ENCODE measurements around the gene UNC45B.

The UNC45B gene

GRCh38 chr17:35166526-35166925, 18.9 kb downstream of the UNC45B start:
- Histone ChIP-seq H3K9ac (ENCODE audit: low read length) (no peak overlapping the region), H3K27me3 (replicated peaks; ENCODE audit: insufficient read depth, low read length) (no peaks in the 10 kb centered on the region), H3K4me2 (ENCODE audit: low read depth, low read length) (no peak overlapping the region), H3K4me3 (ENCODE audit: low read length) (no peak overlapping the region), H2AFZ (ENCODE audit: low read length) (no peak overlapping the region), H3K36me3 (replicated peaks; ENCODE audit: insufficient read depth, low read length) (no peaks in the 10 kb centered on the region), H3K9me3 (replicated peaks; ENCODE audit: insufficient read depth, low read length) (no peaks in the 10 kb centered on the region), H4K20me1 (ENCODE audit: insufficient read depth, low read length) (no peaks in the 10 kb centered on the region), H3K9me2 (replicated peaks; ENCODE audit: insufficient read depth, low read length) (no peaks in the 10 kb centered on the region), H3K27ac (ENCODE audit: low read length) (no peak overlapping the region), H3K4me1 (ENCODE audit: low read length) (no peaks in the 10 kb centered on the region), H3F3A (ENCODE audit: insufficient read depth, low read length) (no peaks in the 10 kb centered on the region), H3K79me2 (ENCODE audit: low read length) (no peaks in the 10 kb centered on the region)
- TF ChIP-seq EZH2phosphoT487 (IDR thresholded peaks at IDR 0.05; ENCODE audit: low read length) (no peak), EZH2 (optimal IDR thresholded peaks at IDR 0.05; ENCODE audit: low read depth, low read length) (no peak)
- TF ChIP-seq, protein P1, sequence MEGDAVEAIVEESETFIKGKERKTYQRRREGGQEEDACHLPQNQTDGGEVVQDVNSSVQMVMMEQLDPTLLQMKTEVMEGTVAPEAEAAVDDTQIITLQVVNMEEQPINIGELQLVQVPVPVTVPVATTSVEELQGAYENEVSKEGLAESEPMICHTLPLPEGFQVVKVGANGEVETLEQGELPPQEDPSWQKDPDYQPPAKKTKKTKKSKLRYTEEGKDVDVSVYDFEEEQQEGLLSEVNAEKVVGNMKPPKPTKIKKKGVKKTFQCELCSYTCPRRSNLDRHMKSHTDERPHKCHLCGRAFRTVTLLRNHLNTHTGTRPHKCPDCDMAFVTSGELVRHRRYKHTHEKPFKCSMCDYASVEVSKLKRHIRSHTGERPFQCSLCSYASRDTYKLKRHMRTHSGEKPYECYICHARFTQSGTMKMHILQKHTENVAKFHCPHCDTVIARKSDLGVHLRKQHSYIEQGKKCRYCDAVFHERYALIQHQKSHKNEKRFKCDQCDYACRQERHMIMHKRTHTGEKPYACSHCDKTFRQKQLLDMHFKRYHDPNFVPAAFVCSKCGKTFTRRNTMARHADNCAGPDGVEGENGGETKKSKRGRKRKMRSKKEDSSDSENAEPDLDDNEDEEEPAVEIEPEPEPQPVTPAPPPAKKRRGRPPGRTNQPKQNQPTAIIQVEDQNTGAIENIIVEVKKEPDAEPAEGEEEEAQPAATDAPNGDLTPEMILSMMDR (IDR thresholded peaks at IDR 0.05; ENCODE audit: low read length): no peak
- no peak for DNase-seq

DNA sequence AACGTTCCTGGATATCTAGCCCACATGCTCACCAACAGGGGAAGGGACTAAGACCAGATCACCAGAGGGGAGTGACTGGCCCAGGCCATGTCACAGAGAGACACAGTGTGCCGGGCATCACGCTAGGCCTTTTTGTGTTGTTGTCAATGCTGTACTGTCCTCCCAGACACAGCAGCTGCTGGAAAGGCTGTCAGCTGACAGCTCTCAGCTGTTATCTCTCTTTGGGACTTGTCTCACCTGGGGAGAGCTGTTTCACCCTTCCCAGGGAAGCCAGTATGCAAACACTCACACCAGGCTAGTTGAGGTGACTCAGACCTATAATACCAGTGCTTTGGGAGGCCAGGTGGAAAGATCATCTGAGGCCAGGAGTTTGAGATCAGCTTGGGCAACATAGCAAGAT, 19.4 kb downstream of the UNC45B start:
- no peak overlapping the region for H2AFZ ChIP-seq (ENCODE audit: low read length)
- H3K4me3 ChIP-seq (ENCODE audit: low read length): no peak overlapping the region
- H3K4me2 ChIP-seq (ENCODE audit: low read depth, low read length): no peak overlapping the region
- H3K9me2 ChIP-seq (replicated peaks; ENCODE audit: insufficient read depth, low read length): no peaks in the 10 kb centered on the region
- H3K36me3 ChIP-seq (replicated peaks; ENCODE audit: insufficient read depth, low read length): no peaks in the 10 kb centered on the region
- no peaks in the 10 kb centered on the region for H3F3A ChIP-seq (ENCODE audit: insufficient read depth, low read length)
- TF ChIP-seq EZH2phosphoT487 (IDR thresholded peaks at IDR 0.05; ENCODE audit: low read length) (no peak), EZH2 (optimal IDR thresholded peaks at IDR 0.05; ENCODE audit: low read depth, low read length) (no peak)
- TF ChIP-seq, protein P1 (IDR thresholded peaks at IDR 0.05; ENCODE audit: low read length): no peak
- H4K20me1 ChIP-seq (ENCODE audit: insufficient read depth, low read length): no peaks in the 10 kb centered on the region
- H3K79me2 ChIP-seq (ENCODE audit: low read length): no peaks in the 10 kb centered on the region
- no peak overlapping the region for H3K27ac ChIP-seq (ENCODE audit: low read length)
- no peak overlapping the region for H3K9ac ChIP-seq (ENCODE audit: low read length)
- H3K4me1 ChIP-seq (ENCODE audit: low read length): no peaks in the 10 kb centered on the region
- no peak for DNase-seq
- H3K27me3 ChIP-seq (replicated peaks; ENCODE audit: insufficient read depth, low read length): no peaks in the 10 kb centered on the region
- no peaks in the 10 kb centered on the region for H3K9me3 ChIP-seq (replicated peaks; ENCODE audit: insufficient read depth, low read length)

- no peaks in the 10 kb centered on the region for H3K36me3 ChIP-seq (replicated peaks; ENCODE audit: insufficient read depth, low read length)
- H2AFZ ChIP-seq (ENCODE audit: low read length): no peak overlapping the region
- H3K9me2 ChIP-seq (replicated peaks; ENCODE audit: insufficient read depth, low read length): no peaks in the 10 kb centered on the region
- no peak overlapping the region for H3K4me2 ChIP-seq (ENCODE audit: low read depth, low read length)
- H3K9ac ChIP-seq (ENCODE audit: low read length): no peak overlapping the region
- H3K27me3 ChIP-seq (replicated peaks; ENCODE audit: insufficient read depth, low read length): no peaks in the 10 kb centered on the region
- no peaks in the 10 kb centered on the region for H3K9me3 ChIP-seq (replicated peaks; ENCODE audit: insufficient read depth, low read length)
- H3K4me1 ChIP-seq (ENCODE audit: low read length): no peaks in the 10 kb centered on the region
- H3K4me3 ChIP-seq (ENCODE audit: low read length): no peak overlapping the region
- H4K20me1 ChIP-seq (ENCODE audit: insufficient read depth, low read length): no peaks in the 10 kb centered on the region
- H3K27ac ChIP-seq (ENCODE audit: low read length): no peak overlapping the region
- no peaks in the 10 kb centered on the region for H3K79me2 ChIP-seq (ENCODE audit: low read length)
- TF ChIP-seq, protein P1 (IDR thresholded peaks at IDR 0.05; ENCODE audit: low read length): no peak
- TF ChIP-seq EZH2phosphoT487 (IDR thresholded peaks at IDR 0.05; ENCODE audit: low read length) (no peak), EZH2 (optimal IDR thresholded peaks at IDR 0.05; ENCODE audit: low read depth, low read length) (no peak)
- H3F3A ChIP-seq (ENCODE audit: insufficient read depth, low read length): no peaks in the 10 kb centered on the region
- DNase-seq: no peak
Measured at GRCh38 chr17:35167666-35168065, 20.0 kb downstream of the UNC45B start.

All from MM.1S (cell line).